Measurements from ENCODE around the gene NLGN4X. TPM values are rescaled to one million over a fixed set of nuclear protein-coding genes. Genes with fewer than 3 reads are reported as not detected.

The NLGN4X gene
- 3.3 and 4.2 TPM in 2 replicates for total RNA-seq

DNA sequence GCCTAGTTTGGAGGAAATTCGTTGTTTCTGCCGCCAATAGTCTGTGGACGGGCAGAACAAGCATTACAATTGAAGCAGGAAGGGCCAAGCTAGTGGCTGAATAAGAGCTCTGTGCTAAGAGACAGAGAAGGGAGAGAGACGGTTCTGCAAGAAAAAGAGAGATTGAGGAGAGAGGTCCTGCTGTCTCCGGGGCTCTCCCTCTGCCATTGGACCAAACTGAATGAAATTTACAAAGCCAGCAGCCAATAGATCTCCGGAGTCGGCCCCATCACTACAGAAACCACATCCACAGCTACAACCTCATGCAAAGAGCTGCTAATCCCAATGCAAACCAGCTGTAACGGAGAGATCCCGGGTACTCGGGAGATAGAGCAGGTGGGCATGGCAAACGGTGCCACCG is at the start of gene NLGN4X:
NLGN4X (minus strand) TSS at position 148 of the 400 bp plus-strand sequence. CDS start 77,401 bp downstream, outside the sequence.

